GM19043 (cell line): ENCODE data around the gene GPR153.

Experiments used
- ATAC-seq: cut with Tn5 transposase; IDR thresholded peaks from one replicate; pipeline ENCODE4 v1.9.1; 2021; ENCODE audit warnings: low read depth; ENCODE audit not compliant: unreplicated experiment

GPR153 gene

GRCh38 chr1:6271006-6271405 is 10.1 kb upstream of the GPR153 start:
- no peak for ATAC-seq

- ATAC-seq, result no peak
These were observed 9.5 kb upstream of the GPR153 start for GRCh38 chr1:6270401-6270800.

GRCh38 chr1:6269720-6270400 is 9.0 kb upstream of the GPR153 start:
- no peak for ATAC-seq

- ATAC-seq, result no peak
These were observed 8.4 kb upstream of the GPR153 start for GRCh38 chr1:6269296-6269695.

GRCh38 chr1:6268415-6268814 is 7.5 kb upstream of the GPR153 start:
- no peak for ATAC-seq

GRCh38 chr1:6267686-6268322 is 6.9 kb upstream of the GPR153 start:
- ATAC-seq, result no peak

GRCh38 chr1:6266641-6267040 is 5.7 kb upstream of the GPR153 start:
- no peak for ATAC-seq

- ATAC-seq, result no peak
These were observed 4.3 kb upstream of the GPR153 start for GRCh38 chr1:6265151-6265550.

- no peak for ATAC-seq
These were observed 2.8 kb upstream of the GPR153 start for GRCh38 chr1:6263716-6264115.

GRCh38 chr1:6262555-6263420 is 1.9 kb upstream of the GPR153 start:
- ATAC-seq, result no peak

GRCh38 chr1:6261615-6261995 is 707 bp upstream of the GPR153 start:
- no peak for ATAC-seq

GRCh38 chr1:6260433-6260934 is 414 bp downstream of the GPR153 start:
- no peak for ATAC-seq

- no peak for ATAC-seq
These were observed 1.2 kb downstream of the GPR153 start for GRCh38 chr1:6259491-6260362.

GRCh38 chr1:6258675-6259074 is 2.2 kb downstream of the GPR153 start:
- no peak for ATAC-seq

- ATAC-seq, result no peak
These were observed 3.3 kb downstream of the GPR153 start for GRCh38 chr1:6257541-6258069.

- no peak for ATAC-seq
These were observed 4.3 kb downstream of the GPR153 start for GRCh38 chr1:6256645-6257044.

GRCh38 chr1:6254691-6255090 is 6.2 kb downstream of the GPR153 start:
- ATAC-seq, result no peak

GRCh38 chr1:6253380-6253779 is 7.5 kb downstream of the GPR153 start:
- no peak for ATAC-seq

- ATAC-seq, result no peak
These were observed 8.6 kb downstream of the GPR153 start for GRCh38 chr1:6252374-6252710.

GRCh38 chr1:6251681-6252373 is 9.1 kb downstream of the GPR153 start:
- no peak for ATAC-seq
